Heart right ventricle (tissue), 16 donors: Measurements from ENCODE around the gene ATP13A3. TPM values are rescaled to one million over a fixed set of nuclear protein-coding genes. Genes with fewer than 3 reads are reported as not detected.

Source experiments
- ATAC-seq, 8 donors: fragments of 200-7000 bp; cut with Tn5 transposase; one replicate each; pipeline ENCODE4 v1.9.1; 2020; ENCODE audit warnings: mild to moderate bottlenecking in 8 of 8, moderate library complexity in 8 of 8, moderate number of reproducible peaks in 1 of 8
- DNase-seq, 2 donors: peaks; one replicate each; pipeline ENCODE4 v3.0.0-alpha.2; 2020
- H3K27ac ChIP-seq, 10 donors: fragments of 200-600 bp; sonication (generic) in 2 of 10; one replicate each; pipeline versions ENCODE4 v1.5.0 to v1.8.0; 2020 to 2022; ENCODE audit warnings: mild to moderate bottlenecking in 3 of 10
- H3K27me3 ChIP-seq, 7 donors: fragments of 200-600 bp; one replicate each; pipeline ENCODE4 v1.8.0; 2021 to 2022; ENCODE audit warnings: mild to moderate bottlenecking in 2 of 7
- H3K36me3 ChIP-seq, 9 donors: fragments of 200-600 bp; sonication (generic) in 1 of 9; one replicate each; pipeline versions ENCODE4 v1.5.0 to v1.8.0; 2020 to 2022; ENCODE audit warnings: mild to moderate bottlenecking in 2 of 9
- H3K4me1 ChIP-seq, 9 donors: fragments of 200-600 bp; sonication (generic) in 1 of 9; one replicate each; pipeline versions ENCODE4 v1.5.0 to v1.8.0; 2020 to 2022; ENCODE audit warnings: mild to moderate bottlenecking in 4 of 9
- H3K4me3 ChIP-seq, 10 donors: fragments of 200-600 bp; sonication (generic) in 2 of 10; one replicate each; pipeline versions ENCODE4 v1.5.0 to v1.8.0; 2020 to 2022; ENCODE audit warnings: mild to moderate bottlenecking in 7 of 10, moderate library complexity in 2 of 10
- H3K9me3 ChIP-seq, 11 donors: fragments of 200-600 bp in 10 of 11; sonication (generic) in 2 of 11; one replicate each; pipeline versions ENCODE4 v1.5.0 to v1.8.0; 2013 to 2022; ENCODE audit warnings: mild to moderate bottlenecking in 2 of 11, control low read depth in 1 of 11, moderate library complexity in 1 of 11
- CTCF ChIP-seq, 9 donors: fragments of 200-600 bp; sonication (generic) in 2 of 9; IDR thresholded peaks; one replicate each; pipeline versions ENCODE4 v1.5.0 to v1.8.0; 2021 to 2022; ENCODE audit warnings: antibody characterized with exemption in 9 of 9, mild to moderate bottlenecking in 5 of 9, moderate library complexity in 1 of 9
- WGBS, 2 donors: extraction: QIAGEN DNeasy Blood & Tissue Kit; methylation state at CpG; one replicate each; pipeline ENCODE4 v1.1.7; 2013; ENCODE audit warnings: inconsistent platforms in 1 of 2; 5-methylcytosine and 5-hydroxymethylcytosine counted together
- intact Hi-C, 10 donors: fragments of 100-400 bp; cut with DNase I; formaldehyde crosslinking; loops; one replicate each; pipeline versions ENCODE4 v1.11.1 to v1.14.2; 2022
- polyA plus RNA-seq, 2 donors: library from polyadenylated mRNA; stranded (reverse); fragments of 200-250 nt; gene quantifications; one replicate each; pipeline ENCODE4 v1.2.3, GENCODE V29; 2013
- total RNA-seq, 10 donors: library from RNA; stranded (reverse); fragmentation: NEBNext Ultra II Directional in 3 of 10; extraction: Animal tissue kit (Norgen Biotek cat#: 25700) in 3 of 10; gene quantifications; one replicate each; pipeline versions ENCODE4 v1.2.1 to v1.2.4, GENCODE V29; 2021 to 2023
- donor health status: Arrhythmogenic right ventricular cardiomyopathy.
- donor health status: ischemic (EF 13 %, LVEDD 7.1; RV severe dilation, severe dysfunction).
- donor health status: healthy with polysubstance abuse.
- donor health status: DM: no; HTN: yes; CAD: no.
- donor health status: DM: no; HTN: no; CAD: no.
- donor health status: ischemic (EF 25% LVEDD 6.9; RV normal size, moderate dysfunction).
- donor health status: ischemic (EF 25% LVEDD 5.7; RV mildly dilated, moderate dysfunction).
- donor health status: healthy.
- donor health status: DM: yes; HTN: yes; CAD: no.
- donor health status: Ischemic cardiomyopathy.
- donor health status: ischemic (EF 35%, LVEDD 5.7; RV mildly dilated, moderate dysfunction).
- donor health status: nonischemic (EF 11% LVEDD 7.7; RV severe dilation, severe dysfunction).
- donor health status: DM: yes; HTN: yes; CAD: no.
- donor health status: PGD.
- donor health status: ischemic (EF 29% LVEDD 5.4; RV normal size, mild dysfunction).
- donor health status: nonischemic (EF 23%, LVEDD 6.1; RV moderate dilation, normal function).

The ATP13A3 gene
- total and polyA plus RNA-seq, 12 donors = 31.0 to 195 (median 87.8) TPM

- no peak for DNase-seq
- Histone ChIP-seq H3K27ac (peak overlapping the region in 1 of 10 donors; percentile 0), H3K4me1 (peaks cover 0 to 17% (median 0%) of the 10 kb centered on the region in 9 donors), H3K36me3 (peaks cover 0 to 89% (median 21%) of the 10 kb centered on the region in 9 donors), H3K27me3 (no peaks in the 10 kb centered on the region), H3K9me3 (no peaks in the 10 kb centered on the region), H3K4me3 (peak overlapping the region in 1 of 10 donors; percentile 5)
- ATAC-seq = peak in 1 of 8 donors; percentile 10
- TF ChIP-seq CTCF (IDR thresholded peaks at IDR 0.05) = peak in 1 of 9 donors; percentile 10
- WGBS, 2 donors = 63 to 64% methylated on average over 5 of the region's 5 CpGs
- intact Hi-C loops = no loop called here
Measured at GRCh38 chr3:194458131-194458530, 28.7 kb downstream of the ATP13A3 start.

GRCh38 chr3:194455481-194455880 lies 31.3 kb downstream of the ATP13A3 start:
- Histone ChIP-seq H3K9me3 (no peaks in the 10 kb centered on the region), H3K4me1 (peaks cover 0 to 9% (median 0%) of the 10 kb centered on the region in 9 donors), H3K4me3 (no peak overlapping the region), H3K27ac (no peak overlapping the region), H3K27me3 (no peaks in the 10 kb centered on the region), H3K36me3 (peaks cover 0 to 100% (median 22%) of the 10 kb centered on the region in 9 donors)
- WGBS, 2 donors = 97% methylated on average over 1 of the region's 1 CpG
- DNase-seq (no peak), ATAC-seq (no peak)
- TF ChIP-seq CTCF (IDR thresholded peaks at IDR 0.05) = no peak
- intact Hi-C loops = no loop called here

- Histone ChIP-seq H3K9me3 (no peaks in the 10 kb centered on the region), H3K27ac (no peak overlapping the region), H3K36me3 (peaks cover 0 to 100% (median 55%) of the 10 kb centered on the region in 9 donors), H3K27me3 (no peaks in the 10 kb centered on the region), H3K4me3 (no peak overlapping the region), H3K4me1 (no peaks in the 10 kb centered on the region)
- intact Hi-C loops = no loop called here
- TF ChIP-seq CTCF (IDR thresholded peaks at IDR 0.05) = no peak
- no peak for ATAC-seq
- WGBS, 2 donors = 71 to 82% methylated on average over 5 of the region's 5 CpGs
- no peak for DNase-seq
Measured at GRCh38 chr3:194450341-194450740, 36.5 kb downstream of the ATP13A3 start.

- no peaks in the 10 kb centered on the region for H3K27me3 ChIP-seq
- DNase-seq = no peak
- no peak overlapping the region for H3K4me3 ChIP-seq
- peaks cover 0 to 100% (median 55%) of the 10 kb centered on the region in 9 donors for H3K36me3 ChIP-seq
- H3K4me1 ChIP-seq = no peaks in the 10 kb centered on the region
- 95 to 98% methylated on average over 3 of the region's 3 CpGs for WGBS, 2 donors
- no peak for ATAC-seq
- no peak for TF ChIP-seq CTCF (IDR thresholded peaks at IDR 0.05)
- no peaks in the 10 kb centered on the region for H3K9me3 ChIP-seq
- intact Hi-C loops = no loop called here
- H3K27ac ChIP-seq = no peak overlapping the region
Measured at GRCh38 chr3:194449913-194450312, 36.9 kb downstream of the ATP13A3 start.
